Measurements from ENCODE around the gene SDF4.
A peak's percentile ranks its signal among the peaks of the same experiment; 100 is the strongest.

The SDF4 gene

GRCh38 chr1:1210726-1211540 lies 20.9 kb downstream of the SDF4 start:
- no peak for DNase-seq

- DNase-seq = no peak
Observed at GRCh38 chr1:1208713-1209433, 22.9 kb downstream of the SDF4 start.

DNA sequence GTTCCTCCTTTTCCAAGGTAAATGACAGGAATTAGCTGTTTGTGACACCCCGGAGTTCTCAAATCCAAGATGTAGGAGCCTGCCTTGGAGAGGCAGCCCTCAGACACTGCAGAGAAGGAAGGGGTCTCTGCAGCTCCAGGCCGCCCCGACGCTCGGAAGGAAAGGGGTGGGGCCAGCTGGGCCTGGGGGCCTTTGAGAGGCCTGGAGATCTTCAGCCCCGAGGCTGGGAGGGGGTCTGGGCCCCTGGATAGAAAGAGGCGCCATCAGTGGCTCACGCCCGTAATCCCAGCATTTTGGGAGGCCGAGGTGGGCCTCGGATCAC lies 24.3 kb downstream of the SDF4 start:
- DNase-seq = no peak

DNA sequence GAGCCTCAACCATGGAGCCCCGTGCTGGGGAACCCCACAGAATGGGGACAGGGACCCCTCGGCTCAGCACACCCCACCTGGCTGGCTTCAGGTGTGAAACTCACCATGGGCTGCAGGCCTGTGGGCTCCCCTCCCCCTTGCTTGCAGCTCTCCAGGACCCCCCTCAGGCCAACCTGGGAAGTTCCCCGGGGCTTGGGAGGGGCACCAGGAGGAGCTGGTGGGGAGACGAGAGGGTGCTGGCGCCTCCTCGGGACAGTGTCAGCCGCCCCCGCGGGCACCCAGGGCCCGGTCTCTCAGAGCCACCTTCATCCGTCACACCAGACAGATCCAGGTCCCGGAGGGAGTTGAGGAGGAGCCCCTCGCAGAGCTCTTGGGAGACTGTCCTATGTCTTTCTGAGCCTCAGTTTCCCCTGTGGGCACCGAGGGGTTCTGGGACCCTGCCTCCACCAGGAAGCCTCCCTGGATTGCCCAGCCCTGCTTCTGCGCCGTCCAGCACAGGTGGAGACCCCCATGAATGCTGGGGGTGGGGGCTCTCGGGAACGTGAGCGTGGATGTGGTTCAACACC lies 24.8 kb downstream of the SDF4 start:
- no peak for DNase-seq

DNA sequence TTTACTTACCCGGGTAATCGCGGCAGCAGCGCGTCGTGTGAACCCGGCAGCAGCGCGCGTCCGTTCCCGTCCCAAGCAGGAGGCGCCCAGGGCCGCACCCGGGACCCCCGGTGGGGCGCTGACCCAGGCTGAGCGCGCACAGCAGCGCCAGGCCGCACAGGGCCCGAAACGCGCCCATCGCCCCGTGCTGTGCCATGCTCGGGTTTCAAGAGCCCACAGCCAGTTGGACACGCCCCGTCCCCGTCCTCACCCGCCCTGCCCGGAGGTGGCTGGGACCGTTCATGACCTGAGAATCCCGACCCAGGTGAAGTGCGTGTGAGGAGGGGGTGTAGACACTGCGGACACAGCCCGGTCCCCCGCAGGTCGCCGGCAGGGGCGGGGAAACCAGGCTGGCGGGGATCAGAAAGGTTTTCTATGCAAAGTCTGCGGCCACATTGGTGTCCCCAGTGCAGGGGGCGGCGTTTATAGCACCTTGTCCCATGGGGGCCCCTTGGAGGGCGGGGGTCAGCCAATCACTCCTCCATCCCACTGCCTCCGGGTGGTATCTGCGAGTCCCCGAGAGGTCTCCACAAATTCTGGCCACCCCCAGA lies 25.3 kb downstream of the SDF4 start, which contains the start of gene TNFRSF18:
Gene TNFRSF18 (minus strand): TSS at position 217 of the 590 bp plus-strand sequence. CDS start 21 bp downstream, at position 196.
- no peak for DNase-seq

DNA sequence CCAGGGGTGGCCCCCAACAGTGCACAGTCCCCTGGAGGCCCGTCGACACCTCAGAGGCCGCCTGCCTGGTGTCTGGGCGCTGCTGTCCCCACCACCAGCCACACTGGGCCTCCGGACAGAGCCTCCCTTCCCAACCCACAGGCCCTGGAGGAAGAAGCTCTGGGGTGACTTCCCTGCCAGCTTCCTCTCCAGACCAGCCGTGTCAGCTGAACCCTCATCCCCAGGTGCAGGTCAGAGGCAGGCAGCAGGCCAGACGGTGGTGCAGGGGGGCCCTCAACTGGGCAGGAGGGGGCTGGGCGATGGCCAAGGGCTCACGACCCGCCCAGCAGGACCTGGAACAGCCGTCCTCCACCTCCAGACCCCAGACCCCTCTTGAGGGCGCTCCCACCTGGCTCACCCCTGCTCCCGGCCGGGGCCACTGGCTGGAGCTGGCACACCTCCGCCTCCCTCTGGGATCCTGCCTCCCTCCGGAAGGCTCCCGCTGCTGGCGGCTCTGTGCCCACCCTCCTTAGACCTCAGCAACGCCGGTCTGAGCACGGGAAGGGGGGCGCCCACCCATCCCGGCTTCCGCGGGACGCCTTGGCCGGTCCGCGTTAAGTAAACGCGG lies 25.9 kb downstream of the SDF4 start:
- no peak for DNase-seq

DNA sequence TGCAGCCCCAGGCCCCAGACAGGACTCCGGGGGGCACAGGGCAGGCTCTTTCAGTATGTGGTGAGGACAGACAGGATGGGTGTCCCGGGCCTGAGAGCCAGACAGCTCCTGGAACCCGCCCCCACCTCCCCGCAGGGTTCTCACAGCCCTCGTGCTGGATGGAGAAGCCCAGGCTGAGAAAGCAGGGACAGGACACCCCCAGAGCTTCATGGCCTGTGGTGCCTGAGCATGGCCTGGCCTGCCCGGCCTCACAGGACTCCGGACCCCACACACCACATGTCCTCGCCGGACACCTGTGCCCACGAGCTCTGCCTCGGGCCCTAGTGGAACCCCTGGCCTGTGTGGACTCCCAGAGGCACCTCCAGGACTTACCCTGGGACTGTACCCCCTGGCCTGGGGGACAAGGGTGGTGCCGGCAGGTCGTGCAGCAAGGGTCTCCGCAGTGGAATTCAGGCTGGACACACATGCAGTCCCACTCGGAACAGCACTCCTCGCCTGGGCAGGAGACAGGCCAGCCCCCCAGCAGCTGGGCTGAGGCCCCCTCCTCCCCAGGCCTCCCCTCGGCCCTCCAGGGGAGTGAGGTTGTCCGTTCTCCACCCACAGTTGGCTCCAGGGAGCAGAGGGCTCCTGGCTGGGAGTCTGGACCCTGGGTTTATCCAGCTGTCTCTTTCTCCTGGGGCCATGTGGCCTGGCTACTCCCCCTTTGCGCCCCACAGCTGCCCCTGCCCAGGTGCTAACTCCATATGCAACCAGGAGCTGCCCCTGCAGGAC lies 26.6 kb downstream of the SDF4 start:
- no peak for DNase-seq

DNA sequence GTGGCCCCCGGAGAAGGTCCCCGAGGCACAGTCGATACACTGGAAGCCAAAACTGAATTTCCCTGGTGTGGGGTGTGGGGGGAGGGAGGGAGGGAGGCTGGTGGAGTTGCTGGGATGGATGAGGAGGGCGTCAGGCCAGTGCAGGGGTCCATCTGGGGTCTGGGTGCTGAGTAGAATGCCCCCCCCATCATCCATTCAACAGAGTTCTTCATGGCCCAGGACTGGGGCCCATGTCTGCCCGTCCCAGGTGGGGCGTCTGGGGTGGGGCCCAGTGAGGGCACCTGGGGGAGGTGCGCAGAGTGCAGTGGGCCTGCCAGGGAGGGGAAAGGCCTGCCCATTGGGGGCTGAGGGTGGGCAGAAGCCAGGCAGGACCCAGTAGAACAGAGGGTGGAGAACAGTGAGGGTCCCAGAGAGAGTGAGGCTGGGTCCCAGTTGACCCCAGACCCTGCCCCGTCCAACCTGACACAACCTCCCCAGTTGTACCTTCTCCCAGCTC lies 27.3 kb downstream of the SDF4 start:
- no peak for DNase-seq

DNA sequence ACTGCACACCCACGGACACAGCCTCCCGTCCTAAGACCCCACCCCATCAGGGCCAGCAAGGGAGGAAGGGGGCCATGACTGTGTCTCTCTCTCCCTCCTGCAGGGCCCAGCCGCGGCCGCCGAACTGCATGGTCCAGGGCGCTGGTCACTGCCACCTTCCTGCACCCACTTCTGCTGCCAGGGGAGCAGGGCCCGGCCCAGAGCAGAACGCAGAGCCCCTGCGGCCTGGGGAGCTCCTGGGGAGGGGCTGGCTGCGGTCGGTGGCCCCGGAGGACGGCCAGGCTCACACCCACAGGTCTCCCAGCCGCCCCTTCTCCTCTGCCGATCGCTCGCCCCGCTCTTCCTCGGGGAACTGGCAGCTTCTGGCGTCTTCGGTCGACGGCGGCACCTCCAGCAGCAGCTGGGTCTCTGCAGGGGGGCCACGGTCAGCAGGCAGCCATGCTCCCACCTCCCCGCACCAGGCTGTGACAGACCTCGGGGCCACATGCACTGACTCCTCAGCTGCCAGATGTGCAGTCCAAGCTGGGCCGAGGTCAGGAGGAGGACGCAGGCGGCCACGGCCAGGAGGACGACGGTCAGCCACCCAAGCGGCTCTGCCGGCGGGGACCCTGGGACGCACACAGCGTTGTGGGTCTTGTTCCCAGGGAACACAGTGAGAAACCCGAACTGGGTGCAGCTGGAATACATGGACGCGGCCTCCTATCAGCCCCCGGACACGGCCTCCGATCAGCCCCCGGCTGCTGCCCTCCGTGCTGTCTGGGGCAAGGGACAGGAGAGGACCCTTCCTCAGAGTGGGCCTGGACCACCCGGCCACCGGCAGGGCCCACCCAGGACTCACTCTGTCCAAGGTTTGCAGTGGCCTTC lies 28.0 kb downstream of the SDF4 start:
- DNase-seq = peak; percentile 38

DNA sequence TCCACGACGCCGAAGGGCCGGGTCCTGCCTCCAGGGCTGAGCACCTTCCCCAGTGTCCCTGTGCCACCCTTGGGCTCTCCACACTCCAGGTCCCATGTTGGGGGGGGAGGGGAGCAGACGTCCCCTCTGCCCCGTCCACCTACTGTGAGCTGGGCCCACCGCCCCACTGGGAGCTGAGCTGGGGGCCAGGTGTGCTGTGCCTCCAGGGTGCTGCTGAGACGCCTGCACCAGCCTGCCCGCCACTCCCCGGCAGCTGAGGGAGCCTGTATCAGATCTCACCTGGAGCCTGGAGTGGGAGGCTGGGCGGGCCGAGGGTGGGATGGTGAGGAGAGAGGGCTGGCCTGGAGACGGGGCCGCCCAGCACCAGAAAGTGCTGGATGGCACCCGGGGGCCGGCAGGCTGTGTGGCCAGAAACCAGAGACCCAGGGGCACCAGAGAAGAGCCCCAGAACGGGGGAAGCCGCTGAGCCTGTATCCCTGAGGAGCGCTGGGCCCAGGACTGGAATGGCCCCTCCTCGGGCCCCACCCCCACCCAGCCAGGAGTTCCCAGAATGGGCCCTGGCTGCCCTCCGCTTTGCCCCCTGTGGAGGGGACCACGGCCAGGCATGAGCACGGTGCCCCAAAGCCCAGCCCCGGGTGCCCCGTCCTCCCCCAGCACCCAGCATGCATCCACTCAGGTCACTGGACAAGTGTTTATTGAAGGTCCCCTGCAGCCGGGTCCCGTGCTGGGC lies 28.8 kb downstream of the SDF4 start:
- DNase-seq = no peak

DNA sequence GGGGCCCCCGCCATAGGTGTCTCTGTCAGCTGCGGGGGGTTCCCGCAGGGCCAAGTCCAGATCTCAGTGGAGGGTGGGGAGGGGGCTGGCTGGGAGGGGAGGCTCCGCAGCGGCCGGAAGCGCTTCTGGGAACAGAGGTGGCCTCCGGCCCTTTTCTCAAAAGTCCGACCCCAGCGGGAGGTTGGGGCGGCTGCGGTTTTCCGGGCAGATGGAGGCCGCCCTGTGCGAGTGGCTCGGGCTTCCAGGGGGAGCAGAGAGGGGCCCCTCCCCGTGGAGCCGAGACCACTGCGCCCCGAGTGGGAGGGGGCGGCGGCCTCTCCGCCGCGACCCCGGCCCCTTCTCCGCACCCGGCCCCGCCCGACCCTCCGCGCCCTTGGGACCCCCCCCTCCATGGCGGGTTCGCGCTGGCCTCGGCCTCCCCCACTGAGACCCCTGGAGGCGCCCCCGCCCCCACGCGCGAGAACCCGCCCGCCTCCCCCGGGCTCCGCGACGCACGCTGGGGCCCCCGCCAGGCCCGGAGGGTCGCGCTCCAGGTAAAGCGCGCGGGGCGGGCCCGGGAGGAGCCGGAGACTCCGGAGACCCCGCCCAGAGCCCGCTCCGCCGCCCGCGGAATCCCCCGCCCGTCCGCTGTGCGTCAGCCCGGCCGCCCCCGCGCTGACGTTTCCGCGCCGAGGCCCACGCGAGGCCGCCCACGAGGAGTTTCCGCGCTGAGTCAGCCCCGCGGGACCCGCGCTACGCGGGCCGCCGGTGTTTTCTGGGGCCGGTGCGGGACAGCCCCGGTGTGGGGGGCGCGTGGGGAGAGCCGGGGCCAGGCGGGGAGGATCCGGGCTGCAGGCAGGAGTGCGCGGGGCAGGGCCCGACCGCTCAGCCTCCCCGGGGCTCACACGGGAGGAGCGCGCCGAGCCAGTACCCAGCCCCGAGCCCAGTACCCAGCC lies 30.7 kb downstream of the SDF4 start:
- DNase-seq = no peak

- no peak for DNase-seq
Observed at GRCh38 chr1:1199961-1200875, 31.6 kb downstream of the SDF4 start.

DNA sequence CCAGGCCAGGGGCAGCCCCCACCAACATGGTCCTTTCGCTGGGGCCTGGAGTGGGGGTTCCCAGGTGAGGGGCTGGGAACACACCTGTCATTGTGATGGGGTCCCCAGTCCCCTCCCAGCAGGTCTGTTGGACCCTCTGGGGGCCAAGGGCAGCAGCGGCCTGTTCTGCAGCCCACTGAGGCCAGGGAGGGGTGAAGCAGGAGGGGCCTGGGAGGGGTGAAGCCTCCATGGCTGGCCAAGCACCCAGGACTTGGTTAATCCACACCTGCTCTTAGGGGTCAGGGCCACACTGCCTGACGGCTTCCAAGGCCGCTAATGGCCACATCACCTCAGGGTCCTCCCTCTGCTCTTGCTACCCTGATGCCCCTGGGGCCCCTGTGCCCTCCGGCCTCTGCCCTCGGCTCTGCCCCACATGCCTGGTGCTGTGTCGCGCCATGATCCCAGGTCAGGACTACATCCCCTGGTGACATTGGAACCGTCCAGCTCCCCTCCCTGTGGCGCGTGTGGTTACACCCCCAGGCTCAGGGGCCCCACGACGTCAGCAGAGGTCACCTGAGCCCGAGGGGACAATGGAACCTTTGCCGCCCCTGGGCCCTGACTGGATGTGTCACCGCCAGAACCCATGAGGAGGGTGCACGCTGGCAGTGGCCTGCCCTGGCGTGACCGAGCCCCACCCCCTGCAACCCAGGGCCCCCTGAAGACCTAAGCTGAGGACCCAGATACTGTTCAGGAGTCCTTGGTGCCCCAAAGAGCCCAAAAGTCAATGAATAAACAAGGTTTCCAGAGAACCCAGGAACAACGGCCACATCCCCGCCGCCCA lies 32.5 kb downstream of the SDF4 start:
- no peak for DNase-seq

DNA sequence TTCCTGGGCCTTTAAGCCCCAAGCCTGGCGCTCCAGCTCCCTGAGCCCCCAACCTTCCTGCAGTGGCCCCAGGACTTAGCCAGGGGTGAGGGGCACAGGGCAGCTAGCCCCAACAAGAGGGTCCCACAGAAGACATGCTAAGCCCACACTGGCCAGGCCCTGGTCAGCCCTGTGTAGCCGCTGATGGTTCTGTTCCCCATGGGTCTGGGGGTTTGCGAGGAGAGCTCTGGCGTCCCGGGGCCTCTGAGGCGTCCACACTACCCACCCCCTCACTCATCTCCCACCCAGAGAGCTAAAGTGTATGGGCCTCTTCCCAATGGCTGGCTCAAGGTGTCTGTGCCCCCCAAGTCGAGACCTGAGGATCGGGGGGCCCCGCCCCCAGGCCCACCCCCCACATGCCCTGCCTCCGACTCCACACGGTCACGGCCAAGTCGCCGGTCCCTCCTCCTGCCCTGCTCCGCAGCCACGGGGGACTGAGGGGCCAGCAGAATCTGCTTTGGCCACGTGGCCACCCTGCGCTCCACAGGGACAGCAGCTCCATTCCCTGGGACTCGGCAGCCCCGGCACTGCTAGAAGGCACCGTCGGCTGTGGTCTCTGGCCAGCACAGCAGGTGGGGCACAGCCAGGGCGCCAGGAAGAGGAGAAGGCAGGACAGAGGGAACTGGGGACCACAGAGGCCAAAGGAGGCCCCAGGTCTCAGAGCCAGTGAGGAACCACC lies 33.2 kb downstream of the SDF4 start:
- DNase-seq = no peak

GRCh38 chr1:1197551-1198422 lies 34.0 kb downstream of the SDF4 start:
- DNase-seq = no peak

GRCh38 chr1:1197188-1197500 lies 34.7 kb downstream of the SDF4 start:
- no peak for DNase-seq

All from NCI-H82 (cell line).